PC-9 (cell line): ENCODE results near the gene HAP1. TPM values are rescaled to one million over a fixed set of nuclear protein-coding genes. Genes with fewer than 3 reads are reported as not detected.
A peak's percentile ranks its signal among the peaks of the same experiment; 100 is the strongest.

Experiments
- BruUV-seq: library from RNA; stranded (reverse); fragments of 400-500 nt; replicated peaks from 2 replicates; lab custom pipeline; 2021; lab: Mats Ljungman, UMichigan
- CTCF ChIA-PET: fragments of 300-600 bp; sonication (Branson Sonifier 250); formaldehyde crosslinking; loops from one replicate; lab custom pipeline; 2022; ENCODE audit warnings: antibody characterized with exemption; lab: Charles Lee
- POLR2A ChIA-PET: fragments of 300-600 bp; sonication (Branson Sonifier 250); formaldehyde crosslinking; loops from one replicate; lab custom pipeline; 2022; ENCODE audit warnings: antibody characterized with exemption; ENCODE audit not compliant: unreplicated experiment; lab: Charles Lee
- DNase-seq, 2 experiments: peaks; one replicate each; pipeline versions ENCODE4 v3.0.0 to v3.0.0-alpha.2; 2015 to 2022; ENCODE audit warnings: mixed read lengths in 1 of 2
- H2AFZ ChIP-seq: fragments of 200-600 bp; sonication (generic); 2 replicates; pipeline ENCODE4 v1.8.1; 2017; ENCODE audit warnings: antibody characterized with exemption
- H3F3A ChIP-seq: fragments of 200-600 bp; sonication (generic); 2 replicates; pipeline ENCODE4 v1.8.1; 2017; ENCODE audit warnings: antibody characterized with exemption, mild to moderate bottlenecking, low read depth; ENCODE audit not compliant: insufficient read depth
- H3K27ac ChIP-seq: fragments of 200-600 bp; sonication (generic); 2 replicates; pipeline ENCODE4 v1.6.1; 2016; ENCODE audit warnings: mixed run types
- H3K27me3 ChIP-seq: fragments of 200-600 bp; sonication (generic); 2 replicates; pipeline ENCODE4 v1.6.1; 2016; ENCODE audit warnings: low read depth, mixed run types; ENCODE audit not compliant: insufficient read depth
- H3K36me3 ChIP-seq: fragments of 200-600 bp; sonication (generic); 2 replicates; pipeline ENCODE4 v1.6.1; 2016; ENCODE audit warnings: low read depth, mixed run types
- H3K4me1 ChIP-seq: fragments of 200-600 bp; sonication (generic); replicated peaks from 2 replicates; pipeline ENCODE4 v1.6.1; 2016; ENCODE audit warnings: mixed run types; ENCODE audit not compliant: insufficient read depth
- H3K4me2 ChIP-seq: fragments of 200-600 bp; sonication (generic); 2 replicates; pipeline ENCODE4 v1.6.1; 2017; ENCODE audit warnings: mixed run types
- H3K4me3 ChIP-seq: fragments of 200-600 bp; sonication (generic); 2 replicates; pipeline ENCODE4 v1.6.1; 2016; ENCODE audit warnings: mixed run types
- H3K79me2 ChIP-seq: fragments of 200-600 bp; sonication (generic); 2 replicates; pipeline ENCODE4 v1.6.1; 2017; ENCODE audit warnings: low read depth, mixed run types
- H3K9me2 ChIP-seq: fragments of 200-600 bp; sonication (generic); 2 replicates; pipeline ENCODE4 v1.8.1; 2017; ENCODE audit warnings: mild to moderate bottlenecking; ENCODE audit not compliant: insufficient read depth
- H3K9me3 ChIP-seq: fragments of 200-600 bp; sonication (generic); 2 replicates; pipeline ENCODE4 v1.8.1; 2016; ENCODE audit warnings: low read depth; ENCODE audit not compliant: insufficient read depth
- H4K20me1 ChIP-seq: fragments of 200-600 bp; sonication (generic); 2 replicates; pipeline ENCODE4 v1.8.1; 2017; ENCODE audit not compliant: insufficient read depth
- EZH2 ChIP-seq: fragments of 200-600 bp; sonication (generic); IDR thresholded peaks from 2 replicates; pipeline ENCODE4 v1.8.0; 2017; ENCODE audit warnings: antibody characterized with exemption, low read depth
- intact Hi-C: fragments of 100-400 bp; cut with micrococcal nuclease; formaldehyde crosslinking; loops from one replicate; pipeline ENCODE4 v1.10.0; 2022; ENCODE audit not compliant: unreplicated experiment
- total RNA-seq: library from RNA; stranded (reverse); gene quantifications from 2 replicates; pipeline ENCODE4 v1.2.3, GENCODE V29; 2021
- TF ChIP-seq, protein P1 (sequence below): fragments of 200-600 bp; sonication (generic); conservative IDR thresholded peaks from 2 replicates; pipeline ENCODE4 v1.6.1; 2017; ENCODE audit warnings: mixed run types, antibody characterized with exemption, mild to moderate bottlenecking, moderate library complexity

The HAP1 gene
- total RNA-seq, 1 experiment from 2014 or later = 1.1 TPM

DNA sequence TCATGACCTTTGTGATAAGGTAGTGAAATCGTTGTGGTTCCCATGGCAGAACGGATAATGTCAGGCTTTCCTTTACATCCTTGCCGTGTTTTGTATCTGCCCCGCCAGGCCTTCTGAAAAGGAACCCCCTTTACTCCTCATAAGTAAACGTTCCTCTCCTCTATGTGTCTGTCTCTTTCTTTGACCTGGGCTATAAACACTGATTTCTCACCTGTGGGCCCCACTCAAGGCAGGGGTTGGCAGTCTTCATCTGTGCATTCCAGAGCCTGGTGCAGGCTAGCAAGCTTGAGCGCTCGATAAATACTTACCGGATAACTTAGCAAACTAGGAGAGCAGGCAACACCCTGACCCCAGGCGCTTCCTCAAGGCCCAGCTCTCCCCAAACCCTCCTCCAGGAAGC lies 7.3 kb upstream of the HAP1 start:
- TF ChIP-seq, protein P1, sequence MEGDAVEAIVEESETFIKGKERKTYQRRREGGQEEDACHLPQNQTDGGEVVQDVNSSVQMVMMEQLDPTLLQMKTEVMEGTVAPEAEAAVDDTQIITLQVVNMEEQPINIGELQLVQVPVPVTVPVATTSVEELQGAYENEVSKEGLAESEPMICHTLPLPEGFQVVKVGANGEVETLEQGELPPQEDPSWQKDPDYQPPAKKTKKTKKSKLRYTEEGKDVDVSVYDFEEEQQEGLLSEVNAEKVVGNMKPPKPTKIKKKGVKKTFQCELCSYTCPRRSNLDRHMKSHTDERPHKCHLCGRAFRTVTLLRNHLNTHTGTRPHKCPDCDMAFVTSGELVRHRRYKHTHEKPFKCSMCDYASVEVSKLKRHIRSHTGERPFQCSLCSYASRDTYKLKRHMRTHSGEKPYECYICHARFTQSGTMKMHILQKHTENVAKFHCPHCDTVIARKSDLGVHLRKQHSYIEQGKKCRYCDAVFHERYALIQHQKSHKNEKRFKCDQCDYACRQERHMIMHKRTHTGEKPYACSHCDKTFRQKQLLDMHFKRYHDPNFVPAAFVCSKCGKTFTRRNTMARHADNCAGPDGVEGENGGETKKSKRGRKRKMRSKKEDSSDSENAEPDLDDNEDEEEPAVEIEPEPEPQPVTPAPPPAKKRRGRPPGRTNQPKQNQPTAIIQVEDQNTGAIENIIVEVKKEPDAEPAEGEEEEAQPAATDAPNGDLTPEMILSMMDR = no peak
- no peak for TF ChIP-seq EZH2
- H3K27ac ChIP-seq = no peak overlapping the region
- H3K4me1 ChIP-seq = peaks cover 29% of the 10 kb centered on the region
- POLR2A ChIA-PET = no interaction called here
- CTCF ChIA-PET = no interaction called here
- 0 out of 2 replicates have a peak, but pooled peaks cover 2% of the 10 kb centered on the region for H3K27me3 ChIP-seq
- H3K36me3 ChIP-seq = no peaks in the 10 kb centered on the region
- no peaks in the 10 kb centered on the region for H4K20me1 ChIP-seq
- H2AFZ ChIP-seq = no peak overlapping the region
- H3K4me3 ChIP-seq = no peak overlapping the region
- no peaks in the 10 kb centered on the region for H3K9me2 ChIP-seq
- no peak for DNase-seq
- H3K4me2 ChIP-seq = no peak overlapping the region
- no peaks in the 10 kb centered on the region for H3K9me3 ChIP-seq
- intact Hi-C loops = no loop called here
- BruUV-seq = no TSS peak
- H3K79me2 ChIP-seq = no peaks in the 10 kb centered on the region
- peaks cover 27% of the 10 kb centered on the region; the same call in 1 of the 2 replicates for H3F3A ChIP-seq

DNA sequence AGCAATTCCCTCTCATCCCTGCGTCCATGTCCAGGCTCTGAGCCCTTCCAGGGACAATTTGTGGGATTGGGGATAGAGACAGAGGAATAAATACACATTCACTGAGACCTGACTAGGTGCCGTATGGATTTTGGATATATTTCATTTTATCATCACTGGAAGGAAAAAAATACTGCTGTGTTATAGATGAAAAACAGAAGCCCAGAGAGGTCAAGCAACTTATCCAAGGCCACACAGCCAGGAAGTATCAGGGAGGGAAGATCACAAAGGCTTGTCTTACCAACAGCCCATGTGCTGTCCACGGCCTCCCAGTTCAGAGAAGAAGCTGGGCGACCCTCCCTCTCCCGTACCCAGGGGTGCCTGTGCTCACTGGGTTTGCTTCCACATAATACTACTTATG lies 6.1 kb upstream of the HAP1 start:
- TF ChIP-seq, protein P1 = no peak
- TF ChIP-seq EZH2 = no peak

DNA sequence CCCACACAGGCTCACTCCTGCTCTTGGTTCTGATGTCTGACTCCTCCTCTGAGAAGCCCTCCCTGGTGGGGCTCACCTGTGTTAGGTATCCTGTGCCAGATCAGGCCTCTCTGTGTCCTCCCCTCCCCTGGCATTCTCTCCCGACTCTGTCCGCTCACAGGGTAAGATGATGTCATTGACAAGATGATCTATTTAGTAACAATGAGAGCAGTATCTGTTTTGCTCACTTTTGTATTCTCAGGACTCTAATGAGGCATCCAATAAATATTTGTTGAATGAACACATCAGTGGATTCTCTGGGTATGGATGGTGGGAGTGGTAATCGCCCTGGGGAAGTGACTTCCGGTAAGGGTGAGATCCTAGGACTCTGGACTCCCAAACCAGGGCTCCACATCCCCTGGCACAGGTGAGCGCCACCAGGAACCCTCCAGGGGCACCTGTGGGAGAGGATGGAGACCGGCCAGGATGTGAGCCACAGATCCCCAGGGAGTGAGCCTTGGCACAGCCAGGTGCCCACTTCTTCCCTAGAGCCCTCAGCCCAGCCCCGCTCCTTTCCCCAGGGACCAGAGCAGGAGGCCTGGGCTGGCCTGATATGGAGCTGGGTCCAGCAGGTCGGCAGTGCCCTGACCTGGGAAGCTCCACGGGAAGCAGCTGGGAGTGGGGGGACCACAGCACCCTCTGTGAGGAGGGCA lies 5.4 kb upstream of the HAP1 start:
- peak; percentile 30 to 91 for DNase-seq
- H3K36me3 ChIP-seq = no peaks in the 10 kb centered on the region
- no peak overlapping the region for H2AFZ ChIP-seq
- H3F3A ChIP-seq = peaks cover 32% of the 10 kb centered on the region
- POLR2A ChIA-PET = interaction anchor here (0.6 to 1.0 kb wide), 2 partner anchors 32 to 47 kb away, joined by 3 to 5 read pairs; partner anchors contain the start of gene JUP
- H3K27ac ChIP-seq = peak overlapping the region; percentile 74
- H3K4me2 ChIP-seq = peak overlapping the region; percentile 42
- H3K9me3 ChIP-seq = no peaks in the 10 kb centered on the region
- H3K9me2 ChIP-seq = no peaks in the 10 kb centered on the region
- no peaks in the 10 kb centered on the region for H4K20me1 ChIP-seq
- no peak for TF ChIP-seq EZH2
- TF ChIP-seq, protein P1 = no peak
- intact Hi-C loops = loop anchor here (2.0 to 10.0 kb wide), 5 partner anchors 33 to 219 kb away; partner anchors contain the start of genes JUP and KLHL11
- H3K27me3 ChIP-seq = peaks cover 15% of the 10 kb centered on the region; the same call in 1 of the 2 replicates
- no peaks in the 10 kb centered on the region for H3K79me2 ChIP-seq
- BruUV-seq = no TSS peak
- H3K4me1 ChIP-seq = peaks cover 40% of the 10 kb centered on the region
- CTCF ChIA-PET = no interaction called here
- H3K4me3 ChIP-seq = no peak overlapping the region

More for the DNA sequence above, 6.1 kb upstream of the HAP1 start:
- Histone ChIP-seq H3K79me2 (no peaks in the 10 kb centered on the region), H3K4me3 (no peak overlapping the region), H4K20me1 (no peaks in the 10 kb centered on the region), H3K27me3 (peaks cover 8% of the 10 kb centered on the region; the same call in 1 of the 2 replicates), H3K4me1 (peaks cover 35% of the 10 kb centered on the region), H3K27ac (peak overlapping the region; percentile 55), H3F3A (peaks cover 28% of the 10 kb centered on the region; the same call in 1 of the 2 replicates), H3K9me2 (no peaks in the 10 kb centered on the region), H3K9me3 (no peaks in the 10 kb centered on the region), H3K4me2 (no peak overlapping the region), H3K36me3 (no peaks in the 10 kb centered on the region), H2AFZ (no peak overlapping the region)
- no peak for DNase-seq
- intact Hi-C loops = no loop called here
- POLR2A ChIA-PET = interaction anchor here (0.6 to 1.0 kb wide), 2 partner anchors 31 to 46 kb away, joined by 3 to 5 read pairs; partner anchors contain the start of gene JUP
- CTCF ChIA-PET = interaction anchor here (0.6 kb wide), 1 partner anchor 57 kb away, joined by 6 read pairs; no protein-coding TSS in a partner anchor
- BruUV-seq = no TSS peak
